OCI-LY1 (cell line): ENCODE results near the gene WNT2B.

ENCODE experiments used
- H2AFZ ChIP-seq: fragments of 200-600 bp; sonication (generic), shearing (Covaris generic); 2 replicates; pipeline ENCODE4 v1.6.0; 2014; ENCODE audit warnings: antibody characterized with exemption, mild to moderate bottlenecking, low read length
- H3F3A ChIP-seq: fragments of 200-600 bp; sonication (generic), shearing (Covaris generic); 2 replicates; pipeline ENCODE4 v1.6.0; 2014; ENCODE audit warnings: mild to moderate bottlenecking, antibody characterized with exemption, low read length, moderate library complexity; ENCODE audit not compliant: insufficient read depth
- H3K27ac ChIP-seq: fragments of 200-600 bp; sonication (generic); 2 replicates; pipeline ENCODE4 v1.5.1; 2014; ENCODE audit warnings: low read length, mixed run types, mild to moderate bottlenecking, low read depth; ENCODE audit not compliant: poor library complexity, severe bottlenecking
- H3K27me3 ChIP-seq: fragments of 200-600 bp; sonication (generic); 2 replicates; pipeline ENCODE4 v1.6.0; 2014; ENCODE audit warnings: antibody characterized with exemption, mild to moderate bottlenecking, low read length, moderate library complexity; ENCODE audit not compliant: insufficient read depth
- H3K36me3 ChIP-seq: fragments of 200-600 bp; sonication (generic); 2 replicates; pipeline ENCODE4 v1.6.1; 2014; ENCODE audit warnings: mild to moderate bottlenecking, antibody characterized with exemption, low read length, moderate library complexity, mixed read lengths; ENCODE audit not compliant: insufficient read depth
- H3K4me1 ChIP-seq: fragments of 200-600 bp; sonication (generic); 2 replicates; pipeline ENCODE4 v1.5.1; 2014; ENCODE audit warnings: mild to moderate bottlenecking, low read length, moderate library complexity; ENCODE audit not compliant: insufficient read depth, severe bottlenecking
- H3K4me2 ChIP-seq: fragments of 200-600 bp; sonication (generic), shearing (Covaris generic); 2 replicates; pipeline ENCODE4 v1.6.1; 2014; ENCODE audit warnings: low read length
- H3K4me3 ChIP-seq: fragments of 200-600 bp; sonication (generic); 2 replicates; pipeline ENCODE4 v1.5.1; 2014; ENCODE audit warnings: low read length, low read depth, mild to moderate bottlenecking, mixed read lengths; ENCODE audit not compliant: poor library complexity, severe bottlenecking
- H3K79me2 ChIP-seq: fragments of 200-600 bp; shearing (Covaris generic); 2 replicates; pipeline ENCODE4 v1.6.1; 2016; ENCODE audit warnings: mixed run types, low read length, mixed read lengths; ENCODE audit not compliant: insufficient read depth
- H3K9ac ChIP-seq: fragments of 200-600 bp; sonication (generic), shearing (Covaris generic); 2 replicates; pipeline ENCODE4 v1.6.1; 2014; ENCODE audit warnings: mild to moderate bottlenecking, low read length, mixed read lengths
- H3K9me2 ChIP-seq: fragments of 200-600 bp; sonication (generic), shearing (Covaris generic); 2 replicates; pipeline ENCODE4 v1.6.1; 2014; ENCODE audit warnings: low read depth, mild to moderate bottlenecking, low read length, mixed read lengths
- H3K9me3 ChIP-seq: fragments of 200-600 bp; shearing (Covaris generic); 2 replicates; pipeline ENCODE4 v1.6.1; 2014; ENCODE audit warnings: low read length, mixed read lengths
- H4K20me1 ChIP-seq: fragments of 200-600 bp; sonication (generic), shearing (Covaris generic); 2 replicates; pipeline ENCODE4 v1.6.0; 2016; ENCODE audit warnings: mild to moderate bottlenecking, low read length; ENCODE audit not compliant: insufficient read depth
- EZH2 ChIP-seq: fragments of 200-600 bp; sonication (generic), shearing (Covaris generic); IDR thresholded peaks from 2 replicates; pipeline ENCODE4 v1.8.0; 2017; ENCODE audit warnings: borderline replicate concordance, mixed run types, mild to moderate bottlenecking, antibody characterized with exemption, low read length, moderate library complexity, mixed read lengths
- TF ChIP-seq, protein P1 (sequence below): fragments of 200-600 bp; sonication (generic), shearing (Covaris generic); IDR thresholded peaks from 2 replicates; pipeline ENCODE4 v1.5.1; 2017; ENCODE audit warnings: mild to moderate bottlenecking, antibody characterized with exemption, low read length, moderate library complexity, mixed read lengths

WNT2B gene

DNA sequence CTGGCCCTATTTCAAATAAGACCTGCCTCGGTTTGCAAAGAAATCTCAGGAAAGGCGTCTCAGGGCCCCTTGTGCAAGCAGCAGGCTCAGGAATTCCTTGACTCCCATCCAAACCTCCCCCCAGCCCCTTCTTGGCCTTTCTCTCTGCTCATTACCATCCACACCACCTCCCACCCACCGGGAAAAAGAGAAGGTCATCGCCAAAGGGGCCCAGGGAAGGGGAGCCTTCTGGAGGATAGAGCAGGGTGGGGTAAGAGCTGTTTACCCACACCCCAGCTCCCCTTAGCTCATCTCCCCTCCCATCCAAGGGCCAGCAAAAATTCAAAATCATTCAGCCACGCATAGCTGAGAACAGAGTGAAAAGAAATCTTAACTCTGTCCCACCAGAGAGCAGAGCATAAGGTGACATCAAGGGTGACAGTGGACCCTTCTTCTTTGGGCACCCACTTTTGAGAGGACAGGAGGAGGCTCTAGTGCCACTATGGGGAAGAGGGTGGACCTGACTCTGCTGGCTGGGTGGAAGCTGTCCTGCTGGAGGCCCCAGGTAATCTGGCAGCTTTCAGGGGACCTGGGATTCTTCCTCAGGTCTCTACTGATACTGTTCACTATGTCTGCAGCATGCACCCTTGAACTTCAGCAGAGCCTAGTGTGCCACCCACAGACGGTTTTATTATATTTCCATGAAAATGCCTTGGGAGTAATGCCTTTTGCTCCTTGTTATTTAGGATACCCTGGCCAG is 3.9 kb upstream of the WNT2B start:
- Histone ChIP-seq H3K9me3 (no peaks in the 10 kb centered on the region), H4K20me1 (no peaks in the 10 kb centered on the region), H3F3A (no peaks in the 10 kb centered on the region), H3K79me2 (no peaks in the 10 kb centered on the region), H3K27me3 (0 out of 2 replicates have a peak, but pooled peaks cover 8% of the 10 kb centered on the region), H3K27ac (no peak overlapping the region), H3K36me3 (no peaks in the 10 kb centered on the region), H3K9ac (no peak overlapping the region), H2AFZ (no peak overlapping the region), H3K4me3 (no peak overlapping the region), H3K9me2 (no peaks in the 10 kb centered on the region), H3K4me1 (peaks cover 19% of the 10 kb centered on the region), H3K4me2 (no peak overlapping the region)
- TF ChIP-seq, protein P1, sequence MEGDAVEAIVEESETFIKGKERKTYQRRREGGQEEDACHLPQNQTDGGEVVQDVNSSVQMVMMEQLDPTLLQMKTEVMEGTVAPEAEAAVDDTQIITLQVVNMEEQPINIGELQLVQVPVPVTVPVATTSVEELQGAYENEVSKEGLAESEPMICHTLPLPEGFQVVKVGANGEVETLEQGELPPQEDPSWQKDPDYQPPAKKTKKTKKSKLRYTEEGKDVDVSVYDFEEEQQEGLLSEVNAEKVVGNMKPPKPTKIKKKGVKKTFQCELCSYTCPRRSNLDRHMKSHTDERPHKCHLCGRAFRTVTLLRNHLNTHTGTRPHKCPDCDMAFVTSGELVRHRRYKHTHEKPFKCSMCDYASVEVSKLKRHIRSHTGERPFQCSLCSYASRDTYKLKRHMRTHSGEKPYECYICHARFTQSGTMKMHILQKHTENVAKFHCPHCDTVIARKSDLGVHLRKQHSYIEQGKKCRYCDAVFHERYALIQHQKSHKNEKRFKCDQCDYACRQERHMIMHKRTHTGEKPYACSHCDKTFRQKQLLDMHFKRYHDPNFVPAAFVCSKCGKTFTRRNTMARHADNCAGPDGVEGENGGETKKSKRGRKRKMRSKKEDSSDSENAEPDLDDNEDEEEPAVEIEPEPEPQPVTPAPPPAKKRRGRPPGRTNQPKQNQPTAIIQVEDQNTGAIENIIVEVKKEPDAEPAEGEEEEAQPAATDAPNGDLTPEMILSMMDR: no peak
- TF ChIP-seq EZH2: no peak

DNA sequence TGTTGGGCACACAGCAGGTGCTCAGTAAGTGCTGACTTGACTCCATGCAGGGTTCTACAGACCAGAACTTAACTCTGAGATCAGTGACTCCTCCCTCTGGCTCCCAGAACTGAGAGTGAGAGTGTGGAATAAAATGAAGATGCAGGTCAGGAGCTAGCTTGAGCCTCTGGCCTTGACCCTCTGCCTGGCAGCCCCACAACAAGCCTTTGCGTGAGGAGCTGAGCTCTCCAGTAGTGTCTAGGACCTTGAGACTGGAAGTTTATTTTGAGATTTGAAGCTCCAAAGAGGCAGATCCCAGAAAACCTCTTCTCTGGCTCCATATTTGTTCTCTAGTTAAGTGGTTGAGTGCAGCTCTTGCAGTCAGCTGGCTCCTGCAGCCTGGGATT is 3.4 kb upstream of the WNT2B start:
- Histone ChIP-seq H3K27ac (no peak overlapping the region), H3K4me1 (peaks cover 19% of the 10 kb centered on the region), H3K4me2 (no peak overlapping the region), H3K9ac (no peak overlapping the region), H2AFZ (no peak overlapping the region), H3K36me3 (no peaks in the 10 kb centered on the region), H3K4me3 (no peak overlapping the region), H4K20me1 (no peaks in the 10 kb centered on the region), H3F3A (no peaks in the 10 kb centered on the region), H3K79me2 (no peaks in the 10 kb centered on the region), H3K9me3 (no peaks in the 10 kb centered on the region), H3K27me3 (0 out of 2 replicates have a peak, but pooled peaks cover 8% of the 10 kb centered on the region), H3K9me2 (no peaks in the 10 kb centered on the region)
- no peak for TF ChIP-seq EZH2
- TF ChIP-seq, protein P1: no peak

DNA sequence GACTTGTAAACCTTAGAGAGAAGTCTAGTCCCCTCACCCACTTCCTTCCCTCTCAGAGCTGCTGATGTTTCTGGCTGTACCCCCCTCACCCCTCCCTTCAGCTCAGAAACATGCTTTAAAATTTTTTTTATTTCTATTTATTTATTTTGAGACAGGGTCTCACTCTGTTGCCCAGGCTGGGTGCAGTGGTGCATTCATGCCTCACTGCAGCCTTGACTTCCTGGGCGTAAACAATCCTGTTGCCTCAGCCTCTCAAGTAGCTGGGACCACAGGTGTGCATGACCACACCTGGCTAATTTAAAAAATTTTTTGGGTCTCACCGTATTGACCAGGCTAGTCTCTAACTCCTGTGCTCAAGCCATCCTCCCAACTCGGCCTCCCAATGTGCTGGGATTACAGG is 2.9 kb upstream of the WNT2B start:
- TF ChIP-seq, protein P1: no peak
- TF ChIP-seq EZH2: no peak
- Histone ChIP-seq H3K27me3 (0 out of 2 replicates have a peak, but pooled peaks cover 8% of the 10 kb centered on the region), H3K36me3 (no peaks in the 10 kb centered on the region), H3K4me3 (no peak overlapping the region), H3F3A (no peaks in the 10 kb centered on the region), H4K20me1 (no peaks in the 10 kb centered on the region), H3K27ac (no peak overlapping the region), H3K4me1 (peaks cover 19% of the 10 kb centered on the region), H3K79me2 (no peaks in the 10 kb centered on the region), H3K4me2 (no peak overlapping the region), H3K9me3 (no peaks in the 10 kb centered on the region), H3K9me2 (no peaks in the 10 kb centered on the region), H3K9ac (no peak overlapping the region), H2AFZ (no peak overlapping the region)
